KBM-7 (cell line): ENCODE measurements around the gene SAYSD1.

ENCODE experiments used
- DNase-seq: peaks from one replicate; pipeline ENCODE4 v3.0.0-alpha.2; 2015
- in situ Hi-C: fragments of 300-500 bp; cut with MboI; formaldehyde crosslinking; loops from 2 replicates; pipeline ENCODE4 v1.14.3; 2020; ENCODE audit warnings: low sequenced_read_pairs, low pct_unique_long_range_greater_than_20kb, mixed read lengths

The SAYSD1 gene

GRCh38 chr6:39061588-39061987, 53.4 kb downstream of the SAYSD1 start:
- DNase-seq, result no peak
- in situ Hi-C loops, result no loop called here

GRCh38 chr6:39061182-39061581, 53.8 kb downstream of the SAYSD1 start:
- in situ Hi-C loops, result no loop called here
- no peak for DNase-seq

- DNase-seq, result no peak
- in situ Hi-C loops, result no loop called here
Measured at GRCh38 chr6:39060467-39061160, 54.4 kb downstream of the SAYSD1 start.

GRCh38 chr6:39059496-39060310, 55.3 kb downstream of the SAYSD1 start:
- in situ Hi-C loops, result no loop called here
- DNase-seq, result no peak

- in situ Hi-C loops, result no loop called here
- DNase-seq, result no peak
Measured at GRCh38 chr6:39058471-39059147, 56.4 kb downstream of the SAYSD1 start.

- no peak for DNase-seq
- in situ Hi-C loops, result no loop called here
Measured at GRCh38 chr6:39057251-39058155, 57.5 kb downstream of the SAYSD1 start.

- in situ Hi-C loops, result no loop called here
- no peak for DNase-seq
Measured at GRCh38 chr6:39056681-39057080, 58.3 kb downstream of the SAYSD1 start.

- in situ Hi-C loops, result no loop called here
- DNase-seq, result no peak
Measured at GRCh38 chr6:39056191-39056590, 58.8 kb downstream of the SAYSD1 start.

GRCh38 chr6:39055661-39056060, 59.3 kb downstream of the SAYSD1 start:
- in situ Hi-C loops, result no loop called here
- no peak for DNase-seq

GRCh38 chr6:39054577-39055142, 60.3 kb downstream of the SAYSD1 start:
- in situ Hi-C loops, result no loop called here
- no peak for DNase-seq
